Keratinocyte (primary cell): ENCODE results near the gene GSAP. TPM values are rescaled to one million over a fixed set of nuclear protein-coding genes. Genes with fewer than 3 reads are reported as not detected.

Experiments used
- DNase-seq: peaks from one replicate; pipeline ENCODE4 v3.0.0-alpha.2; 2011; ENCODE audit warnings: low read depth, missing footprints, low spot score
- FAIRE-seq: peaks from 2 replicates; lab custom pipeline; 2011; peaks lifted over from hg19 to GRCh38; lab: Jason Lieb, UNC
- H2AFZ ChIP-seq: 2 replicates; pipeline ENCODE4 v1.6.0; 2012; ENCODE audit warnings: low read length, control low read depth, inconsistent platforms; ENCODE audit not compliant: control insufficient read depth
- H3K27ac ChIP-seq: 2 replicates; pipeline ENCODE4 v1.5.1; 2011; ENCODE audit warnings: low read length; ENCODE audit not compliant: control insufficient read depth, insufficient read depth
- H3K27me3 ChIP-seq: 3 replicates; pipeline ENCODE4 v1.6.0; 2011; ENCODE audit warnings: low read length; ENCODE audit not compliant: control insufficient read depth, insufficient read depth; ENCODE audit errors: extremely low read depth
- H3K36me3 ChIP-seq, 2 experiments: 2 replicates in 1 of 2; 3 replicates in 1 of 2; pipeline ENCODE4 v1.5.1; 2011; ENCODE audit warnings: low read length in 2 of 2, mild to moderate bottlenecking in 1 of 2; ENCODE audit not compliant: control insufficient read depth in 2 of 2, insufficient read depth in 2 of 2; ENCODE audit errors: extremely low read depth in 1 of 2
- H3K4me1 ChIP-seq: 3 replicates; pipeline ENCODE4 v1.5.1; 2011; ENCODE audit warnings: low read length; ENCODE audit not compliant: control insufficient read depth, insufficient read depth; ENCODE audit errors: extremely low read depth
- H3K4me2 ChIP-seq: 3 replicates; pipeline ENCODE4 v1.6.0; 2011; ENCODE audit warnings: low read depth, low read length; ENCODE audit not compliant: control insufficient read depth, insufficient read depth; ENCODE audit errors: extremely low read depth
- H3K4me3 ChIP-seq, 3 experiments: fragments of 200-600 bp in 1 of 3; sonication (generic) in 1 of 3; 2 replicates in 2 of 3; 3 replicates in 1 of 3; pipeline ENCODE4 v1.5.1; 2011 to 2016; ENCODE audit warnings: low read length in 3 of 3, mild to moderate bottlenecking in 3 of 3, control low read depth in 2 of 3, inconsistent platforms in 1 of 3, low read depth in 1 of 3, mixed read lengths in 1 of 3, mixed run types in 1 of 3, moderate library complexity in 1 of 3; ENCODE audit not compliant: control insufficient read depth in 2 of 3, insufficient read depth in 2 of 3; ENCODE audit errors: extremely low read depth in 1 of 3
- H3K79me2 ChIP-seq: 2 replicates; pipeline ENCODE4 v1.6.0; 2012; ENCODE audit warnings: low read length; ENCODE audit not compliant: control insufficient read depth, insufficient read depth
- H3K9ac ChIP-seq: 3 replicates; pipeline ENCODE4 v1.6.0; 2011; ENCODE audit warnings: low read length; ENCODE audit not compliant: control insufficient read depth, insufficient read depth; ENCODE audit errors: extremely low read depth
- H3K9me1 ChIP-seq: 3 replicates; pipeline ENCODE4 v1.6.0; 2011; ENCODE audit warnings: low read length; ENCODE audit not compliant: control insufficient read depth, insufficient read depth; ENCODE audit errors: extremely low read depth
- H3K9me3 ChIP-seq: 2 replicates; pipeline ENCODE4 v1.5.1; 2012; ENCODE audit warnings: low read depth, low read length; ENCODE audit not compliant: control insufficient read depth
- H4K20me1 ChIP-seq: 3 replicates; pipeline ENCODE4 v1.6.0; 2011; ENCODE audit warnings: low read length; ENCODE audit not compliant: control insufficient read depth, insufficient read depth; ENCODE audit errors: extremely low read depth
- EZH2 ChIP-seq: IDR thresholded peaks from one replicate; pipeline ENCODE4 v1.6.1; 2012; ENCODE audit warnings: inconsistent platforms, mild to moderate bottlenecking, low read length, moderate library complexity
- dilution Hi-C: fragments of 300-500 bp; cut with MboI; formaldehyde crosslinking; loops from one replicate; pipeline ENCODE4 v1.7.0; 2020; ENCODE audit warnings: low sequenced_read_pairs; ENCODE audit not compliant: extremely low pct_ligation_motif_present
- polyA plus RNA-seq, 5 experiments: library from polyadenylated mRNA; depleted of rRNA in 3 of 5; stranded (reverse) in 3 of 5; stranded (forward) in 1 of 5; unstranded in 1 of 5; fragments of >200 nt; gene quantifications; 1 replicate in 1 of 5; 2 replicates in 3 of 5; 3 replicates in 1 of 5; pipeline versions ENCODE4 v1.2.1 to v1.2.3, GENCODE V29; 2011 to 2012; ENCODE audit warnings: missing spikeins in 2 of 5, low read depth in 1 of 5, low replicate concordance in 1 of 5
- TF ChIP-seq, protein P1 (sequence below), 3 experiments: IDR thresholded peaks in 1 of 3; conservative IDR thresholded peaks in 1 of 3; optimal IDR thresholded peaks in 1 of 3; 2 replicates in 2 of 3; 3 replicates in 1 of 3; pipeline versions ENCODE3 to v1.5.1; 2011; ENCODE audit warnings: low read length in 3 of 3, mild to moderate bottlenecking in 3 of 3, moderate library complexity in 2 of 3, control low read depth in 1 of 3, inconsistent platforms in 1 of 3; ENCODE audit not compliant: insufficient read depth in 2 of 3; ENCODE audit errors: extremely low read depth in 1 of 3

Gene GSAP
- polyA plus RNA-seq, 1 donor (not counting 4 experiments of a cell fraction or from before 2014, with no cell fraction given), result 5.4 TPM

DNA sequence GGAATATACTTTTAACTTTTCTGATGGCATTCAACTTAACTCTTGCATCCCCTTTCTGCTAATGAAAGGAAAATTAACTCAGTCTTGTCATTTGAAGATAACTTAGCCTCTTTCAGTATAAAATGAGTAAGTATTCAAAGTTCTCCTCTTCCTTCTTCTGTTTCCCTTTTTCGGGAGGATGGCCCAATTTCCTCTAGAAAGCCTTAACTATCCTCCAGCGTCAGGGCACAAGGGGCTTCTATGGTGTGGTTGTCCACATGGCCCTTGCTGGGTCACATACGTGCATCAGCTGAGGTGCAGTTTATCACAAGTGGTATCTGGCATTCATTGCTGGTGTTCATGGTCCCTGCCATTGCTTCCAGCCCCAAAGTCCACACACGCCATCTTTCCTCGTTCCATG lies 17.8 kb upstream of the GSAP start:
- no peak overlapping the region for H3K4me2 ChIP-seq
- FAIRE-seq, result no peak
- H3K9ac ChIP-seq, result no peak overlapping the region

DNA sequence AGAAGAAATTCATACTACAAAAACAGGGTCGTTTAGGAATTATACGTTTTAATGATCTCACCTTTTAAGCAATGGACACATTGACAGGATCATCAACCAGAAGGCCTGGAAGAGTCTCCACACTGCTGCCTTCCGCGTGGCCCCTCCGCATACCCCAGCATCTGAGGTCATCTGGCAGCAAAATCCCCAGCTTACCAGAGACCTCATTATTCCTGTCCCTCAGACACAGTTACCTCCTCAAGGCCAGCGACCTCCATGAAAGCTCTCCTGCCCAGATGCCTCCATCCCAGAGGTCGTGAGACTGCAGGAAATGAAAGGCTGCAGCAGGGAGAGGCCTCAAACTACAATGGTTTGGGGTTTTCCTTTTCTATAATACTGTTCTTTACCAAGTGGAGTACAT lies 14.8 kb upstream of the GSAP start:
- TF ChIP-seq EZH2, result no peak
- TF ChIP-seq, protein P1, sequence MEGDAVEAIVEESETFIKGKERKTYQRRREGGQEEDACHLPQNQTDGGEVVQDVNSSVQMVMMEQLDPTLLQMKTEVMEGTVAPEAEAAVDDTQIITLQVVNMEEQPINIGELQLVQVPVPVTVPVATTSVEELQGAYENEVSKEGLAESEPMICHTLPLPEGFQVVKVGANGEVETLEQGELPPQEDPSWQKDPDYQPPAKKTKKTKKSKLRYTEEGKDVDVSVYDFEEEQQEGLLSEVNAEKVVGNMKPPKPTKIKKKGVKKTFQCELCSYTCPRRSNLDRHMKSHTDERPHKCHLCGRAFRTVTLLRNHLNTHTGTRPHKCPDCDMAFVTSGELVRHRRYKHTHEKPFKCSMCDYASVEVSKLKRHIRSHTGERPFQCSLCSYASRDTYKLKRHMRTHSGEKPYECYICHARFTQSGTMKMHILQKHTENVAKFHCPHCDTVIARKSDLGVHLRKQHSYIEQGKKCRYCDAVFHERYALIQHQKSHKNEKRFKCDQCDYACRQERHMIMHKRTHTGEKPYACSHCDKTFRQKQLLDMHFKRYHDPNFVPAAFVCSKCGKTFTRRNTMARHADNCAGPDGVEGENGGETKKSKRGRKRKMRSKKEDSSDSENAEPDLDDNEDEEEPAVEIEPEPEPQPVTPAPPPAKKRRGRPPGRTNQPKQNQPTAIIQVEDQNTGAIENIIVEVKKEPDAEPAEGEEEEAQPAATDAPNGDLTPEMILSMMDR (optimal IDR thresholded peaks at IDR 0.05 in 1 of 3, IDR thresholded peaks at IDR 0.05 in 1 of 3, conservative IDR thresholded peaks at IDR 0.05 in 1 of 3; ENCODE audit: extremely low read depth in 1 of 3, insufficient read depth in 2 of 3, low read length in 3 of 3), result no peak
- FAIRE-seq, result no peak
- H2AFZ ChIP-seq, result no peak overlapping the region
- dilution Hi-C loops, result no loop called here
- H3K4me2 ChIP-seq, result no peak overlapping the region
- no peaks in the 10 kb centered on the region for H3K9me1 ChIP-seq
- peaks cover 23% of the 10 kb centered on the region for H3K4me1 ChIP-seq
- no peak overlapping the region for H3K4me3 ChIP-seq
- H4K20me1 ChIP-seq, result no peaks in the 10 kb centered on the region
- no peaks in the 10 kb centered on the region for H3K27me3 ChIP-seq
- H3K9me3 ChIP-seq, result no peaks in the 10 kb centered on the region
- H3K27ac ChIP-seq, result no peak overlapping the region
- H3K36me3 ChIP-seq, result no peaks in the 10 kb centered on the region
- no peak for DNase-seq
- no peaks in the 10 kb centered on the region for H3K79me2 ChIP-seq
- H3K9ac ChIP-seq, result no peak overlapping the region

More for the DNA sequence above, 17.8 kb upstream of the GSAP start:
- H2AFZ ChIP-seq, result no peak overlapping the region
- H3K4me3 ChIP-seq, result no peak overlapping the region
- dilution Hi-C loops, result no loop called here
- H3K79me2 ChIP-seq, result no peaks in the 10 kb centered on the region
- no peaks in the 10 kb centered on the region for H3K36me3 ChIP-seq
- no peak for DNase-seq
- H3K27me3 ChIP-seq, result no peaks in the 10 kb centered on the region
- H3K4me1 ChIP-seq, result no peaks in the 10 kb centered on the region
- no peak overlapping the region for H3K27ac ChIP-seq
- H3K9me3 ChIP-seq, result no peaks in the 10 kb centered on the region
- H3K9me1 ChIP-seq, result no peaks in the 10 kb centered on the region
- TF ChIP-seq, protein P1 (optimal IDR thresholded peaks at IDR 0.05 in 1 of 3, IDR thresholded peaks at IDR 0.05 in 1 of 3, conservative IDR thresholded peaks at IDR 0.05 in 1 of 3; ENCODE audit: extremely low read depth in 1 of 3, insufficient read depth in 2 of 3, low read length in 3 of 3), result no peak
- no peak for TF ChIP-seq EZH2
- no peaks in the 10 kb centered on the region for H4K20me1 ChIP-seq
